Loucy (cell line): ENCODE results near the gene BMP4.

Experiments
- H2AFZ ChIP-seq: fragments of 200-600 bp; sonication (generic); 2 replicates; pipeline ENCODE4 v1.6.0; 2016; ENCODE audit warnings: antibody characterized with exemption, mild to moderate bottlenecking, low read length, moderate library complexity
- H3F3A ChIP-seq: fragments of 200-600 bp; 2 replicates; pipeline ENCODE4 v1.6.0; 2016; ENCODE audit warnings: antibody characterized with exemption, low read depth, mild to moderate bottlenecking
- H3K27me3 ChIP-seq: fragments of 200-600 bp; sonication (generic); 2 replicates; pipeline ENCODE4 v1.6.1; 2014; ENCODE audit warnings: low read length, mild to moderate bottlenecking; ENCODE audit not compliant: insufficient read depth, poor library complexity, severe bottlenecking
- H3K36me3 ChIP-seq: fragments of 200-600 bp; sonication (generic); 2 replicates; pipeline ENCODE4 v1.6.1; 2016; ENCODE audit warnings: low read length; ENCODE audit not compliant: insufficient read depth
- H3K4me1 ChIP-seq: fragments of 200-600 bp; sonication (generic); 2 replicates; pipeline ENCODE4 v1.5.1; 2014; ENCODE audit warnings: low read length, mild to moderate bottlenecking; ENCODE audit not compliant: insufficient read depth, poor library complexity, severe bottlenecking
- H3K4me2 ChIP-seq: fragments of 200-600 bp; sonication (generic); 2 replicates; pipeline ENCODE4 v1.6.0; 2014; ENCODE audit warnings: antibody characterized with exemption, low read length, low read depth, mild to moderate bottlenecking; ENCODE audit not compliant: poor library complexity, severe bottlenecking
- H3K4me3 ChIP-seq: fragments of 200-600 bp; sonication (generic); 2 replicates; pipeline ENCODE4 v1.5.1; 2014; ENCODE audit warnings: low read length, mild to moderate bottlenecking, mixed read lengths; ENCODE audit not compliant: poor library complexity, severe bottlenecking
- H3K79me2 ChIP-seq: fragments of 200-600 bp; sonication (generic); 2 replicates; pipeline ENCODE4 v1.6.1; 2014; ENCODE audit warnings: low read length; ENCODE audit not compliant: insufficient read depth
- H3K9ac ChIP-seq: fragments of 200-600 bp; sonication (generic); 2 replicates; pipeline ENCODE4 v1.6.0; 2014; ENCODE audit warnings: mild to moderate bottlenecking, low read depth, low read length, moderate library complexity; ENCODE audit not compliant: poor library complexity, severe bottlenecking
- H3K9me2 ChIP-seq: fragments of 200-600 bp; sonication (generic); replicated peaks from 2 replicates; pipeline ENCODE4 v1.6.1; 2016; ENCODE audit warnings: low read depth, low read length, mixed read lengths
- H3K9me3 ChIP-seq: fragments of 200-600 bp; sonication (generic); 2 replicates; pipeline ENCODE4 v1.6.1; 2014; ENCODE audit warnings: mild to moderate bottlenecking, antibody characterized with exemption, low read length, low read depth; ENCODE audit not compliant: insufficient read depth
- H4K20me1 ChIP-seq: fragments of 200-600 bp; sonication (generic); 2 replicates; pipeline ENCODE4 v1.6.0; 2014; ENCODE audit warnings: antibody characterized with exemption, low read length, mild to moderate bottlenecking; ENCODE audit not compliant: insufficient read depth, poor library complexity, severe bottlenecking
- CTCF ChIP-seq: fragments of 200-600 bp; sonication (generic); conservative IDR thresholded peaks from 2 replicates; pipeline ENCODE4 v1.5.1; 2014; ENCODE audit warnings: mild to moderate bottlenecking, antibody characterized with exemption, low read length
- EZH2phosphoT487 ChIP-seq: fragments of 200-600 bp; IDR thresholded peaks from 2 replicates; pipeline ENCODE4 v1.6.1; 2018; ENCODE audit warnings: antibody characterized with exemption, mild to moderate bottlenecking, moderate library complexity, borderline replicate concordance

BMP4 gene

DNA sequence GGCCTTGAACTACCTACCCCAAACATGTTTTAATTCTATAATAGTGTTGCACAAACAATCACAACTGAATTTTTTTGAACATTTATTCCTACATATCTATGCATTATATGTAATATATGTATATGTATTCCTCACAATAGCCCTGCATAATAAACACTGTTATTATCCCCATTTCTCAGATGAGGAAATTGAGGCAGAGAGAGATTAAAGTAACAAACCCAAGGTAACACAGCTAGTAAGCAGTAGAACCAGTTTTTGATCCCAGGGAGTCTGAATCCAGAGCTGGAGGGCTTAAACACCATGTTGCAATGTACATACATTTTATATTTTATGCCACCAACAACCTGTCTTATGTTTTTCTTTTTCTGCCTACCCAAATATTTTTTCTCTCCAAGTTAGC, 26.5 kb upstream of the BMP4 start:
- Histone ChIP-seq H3K4me2 (no peak overlapping the region), H3K4me3 (no peak overlapping the region), H3F3A (no peaks in the 10 kb centered on the region), H3K27me3 (no peaks in the 10 kb centered on the region), H4K20me1 (no peaks in the 10 kb centered on the region), H2AFZ (no peak overlapping the region), H3K79me2 (no peaks in the 10 kb centered on the region), H3K9me3 (no peaks in the 10 kb centered on the region), H3K9me2 (no peaks in the 10 kb centered on the region), H3K9ac (no peak overlapping the region), H3K4me1 (no peaks in the 10 kb centered on the region), H3K36me3 (no peaks in the 10 kb centered on the region)
- TF ChIP-seq EZH2phosphoT487 (no peak), CTCF (no peak)

DNA sequence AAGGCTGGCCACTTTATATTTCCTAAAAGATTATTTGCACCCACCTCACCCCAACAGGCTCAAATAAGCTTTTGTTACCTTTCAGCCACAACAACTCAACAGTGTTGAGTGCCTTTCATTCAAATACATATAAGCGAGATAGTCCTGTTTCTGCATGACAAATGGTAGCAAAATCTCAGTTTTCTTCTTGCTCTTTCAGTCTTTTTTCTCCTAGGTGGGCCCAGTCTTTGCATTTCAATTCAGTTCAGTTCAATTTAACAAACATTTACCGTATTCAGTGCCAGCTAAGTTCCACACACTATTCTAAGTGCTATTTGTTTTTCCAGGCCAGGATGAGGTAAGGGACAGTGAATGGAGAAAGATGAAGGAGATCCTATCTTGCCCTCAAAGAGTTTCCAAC, 25.9 kb upstream of the BMP4 start:
- H3F3A ChIP-seq, result no peaks in the 10 kb centered on the region
- no peaks in the 10 kb centered on the region for H3K27me3 ChIP-seq
- no peak overlapping the region for H3K4me3 ChIP-seq
- TF ChIP-seq EZH2phosphoT487, result no peak
- no peak for TF ChIP-seq CTCF
- no peaks in the 10 kb centered on the region for H3K9me3 ChIP-seq
- no peaks in the 10 kb centered on the region for H3K9me2 ChIP-seq
- no peaks in the 10 kb centered on the region for H3K4me1 ChIP-seq
- H3K79me2 ChIP-seq, result no peaks in the 10 kb centered on the region
- no peaks in the 10 kb centered on the region for H4K20me1 ChIP-seq
- H3K4me2 ChIP-seq, result no peak overlapping the region
- no peaks in the 10 kb centered on the region for H3K36me3 ChIP-seq
- H3K9ac ChIP-seq, result no peak overlapping the region
- H2AFZ ChIP-seq, result no peak overlapping the region

GRCh38 chr14:53979747-53980642, 23.4 kb upstream of the BMP4 start:
- TF ChIP-seq CTCF (no peak), EZH2phosphoT487 (no peak)
- H3K9ac ChIP-seq, result no peak overlapping the region
- no peak overlapping the region for H3K4me3 ChIP-seq
- H3K4me2 ChIP-seq, result no peak overlapping the region
- H3K9me2 ChIP-seq, result no peaks in the 10 kb centered on the region
- H3K4me1 ChIP-seq, result no peaks in the 10 kb centered on the region
- no peaks in the 10 kb centered on the region for H3F3A ChIP-seq
- no peaks in the 10 kb centered on the region for H3K9me3 ChIP-seq
- H2AFZ ChIP-seq, result no peak overlapping the region
- H3K36me3 ChIP-seq, result no peaks in the 10 kb centered on the region
- H3K79me2 ChIP-seq, result no peaks in the 10 kb centered on the region
- no peaks in the 10 kb centered on the region for H3K27me3 ChIP-seq
- H4K20me1 ChIP-seq, result no peaks in the 10 kb centered on the region
